Astrocyte of the cerebellum (primary cell): ENCODE measurements around the gene MAPK7.
"Not testable (repeated sequence)": the region's sequence is repeated elsewhere in the genome, so short reads cannot be mapped to it uniquely, and the experiment has no call there.

Experiments
- DNase-seq: peaks from one replicate; pipeline ENCODE4 v3.0.0-alpha.2; 2011; ENCODE audit warnings: low read depth
- H3K4me3 ChIP-seq: 2 replicates; pipeline ENCODE4 v1.5.1; 2011; ENCODE audit warnings: mild to moderate bottlenecking, low read depth, low read length, moderate library complexity
- CTCF ChIP-seq: IDR thresholded peaks from 2 replicates; pipeline ENCODE4 v1.5.1; 2012; ENCODE audit warnings: low read length, low read depth, moderate library complexity, mild to moderate bottlenecking; ENCODE audit errors: missing control alignments
- in situ Hi-C: cut with HindIII; loops from 2 replicates; pipeline ENCODE4 v1.10.0; 2017; ENCODE audit warnings: low sequenced_read_pairs

MAPK7 gene

GRCh38 chr17:19347323-19348080 is 30.8 kb upstream of the MAPK7 start:
- H3K4me3 ChIP-seq, result no peak overlapping the region
- TF ChIP-seq CTCF, result no peak
- in situ Hi-C loops, result no loop called here
- no peak for DNase-seq

- no peak overlapping the region for H3K4me3 ChIP-seq
- DNase-seq, result no peak
- in situ Hi-C loops, result no loop called here
- no peak for TF ChIP-seq CTCF
Observed at GRCh38 chr17:19348081-19348650, 30.1 kb upstream of the MAPK7 start.

GRCh38 chr17:19348806-19349205 is 29.5 kb upstream of the MAPK7 start:
- in situ Hi-C loops, result no loop called here
- no peak overlapping the region for H3K4me3 ChIP-seq
- no peak for DNase-seq
- no peak for TF ChIP-seq CTCF

GRCh38 chr17:19353401-19353800 is 24.9 kb upstream of the MAPK7 start:
- in situ Hi-C loops, H3K4me3 ChIP-seq, DNase-seq: not testable (repeated sequence)

GRCh38 chr17:19354748-19355147 is 23.6 kb upstream of the MAPK7 start:
- in situ Hi-C loops, result no loop called here
- DNase-seq, result no peak
- no peak overlapping the region for H3K4me3 ChIP-seq
- TF ChIP-seq CTCF, result no peak

GRCh38 chr17:19357351-19357750 is 20.9 kb upstream of the MAPK7 start:
- DNase-seq, result no peak
- in situ Hi-C loops, result no loop called here
- no peak for TF ChIP-seq CTCF
- H3K4me3 ChIP-seq, result no peak overlapping the region

- DNase-seq, result no peak
- no peak overlapping the region for H3K4me3 ChIP-seq
- in situ Hi-C loops, result no loop called here
- TF ChIP-seq CTCF, result no peak
Observed at GRCh38 chr17:19357761-19358160, 20.5 kb upstream of the MAPK7 start.
